Panc1 (cell line): ENCODE data around the gene FAM163B. TPM values are rescaled to one million over a fixed set of nuclear protein-coding genes. Genes with fewer than 3 reads are reported as not detected.

Source experiments
- ATAC-seq: fragments of 200-7000 bp; cut with Tn5 transposase; 2 replicates; pipeline ENCODE4 v1.9.1; 2020; ENCODE audit warnings: mild to moderate bottlenecking, moderate library complexity
- BruUV-seq: library from RNA; stranded (reverse); fragments of 400-500 nt; replicated peaks from 2 replicates; lab custom pipeline; 2021; lab: Mats Ljungman, UMichigan
- CTCF ChIA-PET: fragments of 300-600 bp; sonication (Branson Sonifier 250); formaldehyde crosslinking; loops from one replicate; lab custom pipeline; 2022; ENCODE audit warnings: antibody characterized with exemption; lab: Charles Lee
- POLR2A ChIA-PET: fragments of 300-600 bp; sonication (Branson Sonifier 250); formaldehyde crosslinking; loops from one replicate; lab custom pipeline; 2022; ENCODE audit warnings: antibody characterized with exemption; lab: Charles Lee
- DNase-seq: peaks from one replicate; pipeline ENCODE4 v3.0.0-alpha.2; 2010; ENCODE audit warnings: low read depth, low spot score
- H3K27ac ChIP-seq: 2 replicates; pipeline ENCODE4 v1.5.1; 2011; ENCODE audit warnings: mild to moderate bottlenecking, low read length, inconsistent platforms
- H3K27me3 ChIP-seq: fragments of 200-500 bp; sonication (Bioruptor generic); 2 replicates; pipeline ENCODE4 v1.6.0; 2014; ENCODE audit warnings: low read length, inconsistent platforms; ENCODE audit not compliant: control insufficient read depth, insufficient read depth
- H3K36me3 ChIP-seq: fragments of 200-500 bp; sonication (Bioruptor generic); 2 replicates; pipeline ENCODE4 v1.5.1; 2014; ENCODE audit warnings: inconsistent platforms, mild to moderate bottlenecking, low read length, moderate library complexity; ENCODE audit not compliant: control insufficient read depth, insufficient read depth
- H3K4me1 ChIP-seq: 2 replicates; pipeline ENCODE4 v1.5.1; 2011; ENCODE audit warnings: inconsistent platforms, mild to moderate bottlenecking, low read length, moderate library complexity; ENCODE audit not compliant: control insufficient read depth, insufficient read depth
- H3K4me3 ChIP-seq, 2 experiments: 2 replicates each; pipeline ENCODE4 v1.5.1; 2011 to 2012; ENCODE audit warnings: low read depth in 2 of 2, low read length in 2 of 2, mild to moderate bottlenecking in 2 of 2, inconsistent platforms in 1 of 2, moderate library complexity in 1 of 2
- H3K9me3 ChIP-seq: fragments of 200-500 bp; sonication (Bioruptor generic); 2 replicates; pipeline ENCODE4 v1.5.1; 2014; ENCODE audit warnings: low read depth, mild to moderate bottlenecking, inconsistent platforms, low read length, moderate library complexity; ENCODE audit not compliant: control insufficient read depth, insufficient read depth
- CTCF ChIP-seq: fragments of 450-650 bp; IDR thresholded peaks from 2 replicates; pipeline ENCODE4 v1.5.1; 2017; ENCODE audit warnings: mild to moderate bottlenecking
- POLR2AphosphoS5 ChIP-seq: IDR thresholded peaks from 2 replicates; pipeline ENCODE4 v1.6.1; 2012; ENCODE audit warnings: mild to moderate bottlenecking, low read depth, low read length, moderate library complexity
- SIN3A ChIP-seq: IDR thresholded peaks from 2 replicates; pipeline ENCODE4 v1.6.1; 2012; ENCODE audit warnings: low read depth, mild to moderate bottlenecking, low read length, moderate library complexity, borderline replicate concordance; ENCODE audit not compliant: insufficient read depth
- TCF7L2 ChIP-seq: IDR thresholded peaks from 2 replicates; pipeline ENCODE4 v1.6.1; 2011; ENCODE audit warnings: mild to moderate bottlenecking, low read depth, low read length, inconsistent platforms
- in situ Hi-C: cut with HindIII; loops from 2 replicates; pipeline ENCODE4 v1.10.0; 2016; ENCODE audit warnings: low sequenced_read_pairs, low pct_unique_long_range_greater_than_20kb
- intact Hi-C: fragments of 100-400 bp; cut with micrococcal nuclease; formaldehyde crosslinking; loops from one replicate; pipeline ENCODE4 v1.10.0; 2022; ENCODE audit not compliant: unreplicated experiment
- total RNA-seq: library from RNA; stranded (reverse); gene quantifications from one replicate; pipeline ENCODE4 v1.2.1, GENCODE V29; 2021; ENCODE audit not compliant: unreplicated experiment
- TF ChIP-seq, protein P1 (sequence below), 2 experiments: IDR thresholded peaks; 2 replicates each; pipeline ENCODE4 v1.6.1; 2011 to 2012; ENCODE audit warnings: low read depth in 2 of 2, control low read depth in 1 of 2, low read length in 1 of 2, mild to moderate bottlenecking in 1 of 2, moderate library complexity in 1 of 2; ENCODE audit not compliant: insufficient read depth in 1 of 2

Gene FAM163B
- total RNA-seq, 1 experiment from 2014 or later, result not detected

- in situ Hi-C loops, result no loop called here
- Histone ChIP-seq H3K9me3 (no peaks in the 10 kb centered on the region), H3K4me1 (peaks cover 6% of the 10 kb centered on the region; the same call in 1 of the 2 replicates), H3K4me3 (no peak overlapping the region), H3K27ac (no peak overlapping the region), H3K27me3 (no peaks in the 10 kb centered on the region), H3K36me3 (no peaks in the 10 kb centered on the region)
- intact Hi-C loops, result no loop called here
- DNase-seq (no peak), ATAC-seq (no peak)
- ChIA-PET CTCF (no interaction called here), POLR2A (no interaction called here)
- no peak for TF ChIP-seq CTCF
- TF ChIP-seq SIN3A, result no peak
- TF ChIP-seq, protein P1, sequence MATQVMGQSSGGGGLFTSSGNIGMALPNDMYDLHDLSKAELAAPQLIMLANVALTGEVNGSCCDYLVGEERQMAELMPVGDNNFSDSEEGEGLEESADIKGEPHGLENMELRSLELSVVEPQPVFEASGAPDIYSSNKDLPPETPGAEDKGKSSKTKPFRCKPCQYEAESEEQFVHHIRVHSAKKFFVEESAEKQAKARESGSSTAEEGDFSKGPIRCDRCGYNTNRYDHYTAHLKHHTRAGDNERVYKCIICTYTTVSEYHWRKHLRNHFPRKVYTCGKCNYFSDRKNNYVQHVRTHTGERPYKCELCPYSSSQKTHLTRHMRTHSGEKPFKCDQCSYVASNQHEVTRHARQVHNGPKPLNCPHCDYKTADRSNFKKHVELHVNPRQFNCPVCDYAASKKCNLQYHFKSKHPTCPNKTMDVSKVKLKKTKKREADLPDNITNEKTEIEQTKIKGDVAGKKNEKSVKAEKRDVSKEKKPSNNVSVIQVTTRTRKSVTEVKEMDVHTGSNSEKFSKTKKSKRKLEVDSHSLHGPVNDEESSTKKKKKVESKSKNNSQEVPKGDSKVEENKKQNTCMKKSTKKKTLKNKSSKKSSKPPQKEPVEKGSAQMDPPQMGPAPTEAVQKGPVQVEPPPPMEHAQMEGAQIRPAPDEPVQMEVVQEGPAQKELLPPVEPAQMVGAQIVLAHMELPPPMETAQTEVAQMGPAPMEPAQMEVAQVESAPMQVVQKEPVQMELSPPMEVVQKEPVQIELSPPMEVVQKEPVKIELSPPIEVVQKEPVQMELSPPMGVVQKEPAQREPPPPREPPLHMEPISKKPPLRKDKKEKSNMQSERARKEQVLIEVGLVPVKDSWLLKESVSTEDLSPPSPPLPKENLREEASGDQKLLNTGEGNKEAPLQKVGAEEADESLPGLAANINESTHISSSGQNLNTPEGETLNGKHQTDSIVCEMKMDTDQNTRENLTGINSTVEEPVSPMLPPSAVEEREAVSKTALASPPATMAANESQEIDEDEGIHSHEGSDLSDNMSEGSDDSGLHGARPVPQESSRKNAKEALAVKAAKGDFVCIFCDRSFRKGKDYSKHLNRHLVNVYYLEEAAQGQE (IDR thresholded peaks at IDR 0.05; ENCODE audit: insufficient read depth in 1 of 2, low read depth in 2 of 2, low read length in 1 of 2), result no peak
- TF ChIP-seq TCF7L2, result no peak
- no peak for TF ChIP-seq POLR2AphosphoS5
- no TSS peak for BruUV-seq
These were observed 27.5 kb downstream of the FAM163B start for GRCh38 chr9:133581513-133582343.

DNA sequence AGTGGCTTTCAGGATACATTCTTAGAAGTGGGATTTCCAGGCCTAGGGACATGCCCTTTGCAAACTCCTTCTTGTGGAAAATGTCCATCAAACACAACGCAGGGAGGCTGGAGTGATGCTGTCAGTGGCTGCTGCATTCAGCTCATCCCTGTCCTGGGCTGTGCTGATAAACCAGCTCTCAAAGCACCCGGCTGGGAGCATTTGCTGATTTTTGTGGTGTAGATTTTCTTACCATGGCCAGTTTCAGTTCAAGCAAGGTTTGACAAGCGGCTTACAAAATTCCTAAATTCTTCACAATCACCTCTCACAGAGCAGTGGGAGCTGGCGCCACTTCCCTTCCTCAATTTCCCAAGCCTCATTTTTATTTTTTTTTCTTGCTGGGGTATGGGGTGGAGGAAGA, 28.2 kb downstream of the FAM163B start:
- H3K27me3 ChIP-seq, result no peaks in the 10 kb centered on the region

More for the DNA sequence above, 28.2 kb downstream of the FAM163B start:
- DNase-seq (no peak), ATAC-seq (no peak)
- no peak for TF ChIP-seq CTCF
- no peak for TF ChIP-seq SIN3A
- H3K4me1 ChIP-seq, result peaks cover 6% of the 10 kb centered on the region; the same call in 1 of the 2 replicates
- ChIA-PET CTCF (no interaction called here), POLR2A (no interaction called here)
- no peak overlapping the region for H3K27ac ChIP-seq
- H3K36me3 ChIP-seq, result no peaks in the 10 kb centered on the region
- BruUV-seq, result no TSS peak
- intact Hi-C loops (no loop called here), in situ Hi-C loops (no loop called here)
- no peak overlapping the region for H3K4me3 ChIP-seq
- no peaks in the 10 kb centered on the region for H3K9me3 ChIP-seq
